Lower leg skin (tissue), 3 donors: ENCODE measurements around the gene RFC2.

Experiments
- POLR2A ChIP-seq, 2 donors: fragments of 450-650 bp; IDR thresholded peaks; one replicate each; pipeline ENCODE4 v1.6.1; 2016 to 2017; ENCODE audit warnings: antibody characterized with exemption in 2 of 2, mild to moderate bottlenecking in 1 of 2, moderate library complexity in 1 of 2
- TF ChIP-seq, protein P1 (sequence below), 3 donors: fragments of 450-650 bp; IDR thresholded peaks; one replicate each; pipeline ENCODE4 v1.5.1; 2016; ENCODE audit warnings: antibody characterized with exemption in 3 of 3, mild to moderate bottlenecking in 3 of 3, moderate library complexity in 2 of 3

DNA sequence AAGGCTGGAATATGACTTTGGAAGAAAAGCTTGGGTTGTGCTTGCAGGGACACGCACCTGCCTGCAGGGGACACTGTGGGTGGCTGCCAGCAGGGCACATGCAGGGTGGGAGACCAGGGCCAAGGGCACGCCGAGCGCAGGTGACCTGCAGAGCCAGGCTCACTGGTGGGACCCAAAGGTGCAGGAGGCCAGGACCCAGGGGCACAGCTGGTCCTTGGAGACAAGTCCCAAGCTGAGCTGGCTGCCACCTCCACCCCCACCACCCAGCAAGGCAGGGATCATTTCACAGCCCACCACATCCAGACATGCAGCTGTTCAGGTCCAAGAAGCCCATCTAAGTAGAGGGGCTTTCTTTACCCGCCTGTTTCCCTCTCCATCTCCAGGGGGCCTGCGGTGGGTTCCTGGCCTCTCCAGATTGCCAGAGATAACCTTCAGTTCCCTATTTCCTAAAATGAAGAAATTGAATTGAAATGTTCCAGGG lies 21.2 kb upstream of the RFC2 start:
- TF ChIP-seq, protein P1, sequence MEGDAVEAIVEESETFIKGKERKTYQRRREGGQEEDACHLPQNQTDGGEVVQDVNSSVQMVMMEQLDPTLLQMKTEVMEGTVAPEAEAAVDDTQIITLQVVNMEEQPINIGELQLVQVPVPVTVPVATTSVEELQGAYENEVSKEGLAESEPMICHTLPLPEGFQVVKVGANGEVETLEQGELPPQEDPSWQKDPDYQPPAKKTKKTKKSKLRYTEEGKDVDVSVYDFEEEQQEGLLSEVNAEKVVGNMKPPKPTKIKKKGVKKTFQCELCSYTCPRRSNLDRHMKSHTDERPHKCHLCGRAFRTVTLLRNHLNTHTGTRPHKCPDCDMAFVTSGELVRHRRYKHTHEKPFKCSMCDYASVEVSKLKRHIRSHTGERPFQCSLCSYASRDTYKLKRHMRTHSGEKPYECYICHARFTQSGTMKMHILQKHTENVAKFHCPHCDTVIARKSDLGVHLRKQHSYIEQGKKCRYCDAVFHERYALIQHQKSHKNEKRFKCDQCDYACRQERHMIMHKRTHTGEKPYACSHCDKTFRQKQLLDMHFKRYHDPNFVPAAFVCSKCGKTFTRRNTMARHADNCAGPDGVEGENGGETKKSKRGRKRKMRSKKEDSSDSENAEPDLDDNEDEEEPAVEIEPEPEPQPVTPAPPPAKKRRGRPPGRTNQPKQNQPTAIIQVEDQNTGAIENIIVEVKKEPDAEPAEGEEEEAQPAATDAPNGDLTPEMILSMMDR (IDR thresholded peaks at IDR 0.05), result no peak
- no peak for TF ChIP-seq POLR2A (IDR thresholded peaks at IDR 0.05)
